H1 (cell line): ENCODE results near the gene MYPN. TPM values are rescaled to one million over a fixed set of nuclear protein-coding genes. Genes with fewer than 3 reads are reported as not detected.
A peak's percentile ranks its signal among the peaks of the same experiment; 100 is the strongest.

Experiments used
- CTCF ChIA-PET: fragments of 300-600 bp; sonication (Branson Sonifier 250); formaldehyde crosslinking; loops from one replicate; lab custom pipeline; 2021; ENCODE audit not compliant: partially characterized antibody; lab: Charles Lee
- POLR2A ChIA-PET: fragments of 300-600 bp; sonication (Branson Sonifier 250); formaldehyde crosslinking; loops from one replicate; lab custom pipeline; 2021; ENCODE audit warnings: inconsistent platforms; ENCODE audit not compliant: partially characterized antibody; lab: Charles Lee
- DNase-seq, 2 experiments: peaks; one replicate each; pipeline versions ENCODE4 v3.0.0 to v3.0.0-alpha.2; 2010 to 2022; ENCODE audit warnings: low spot score in 2 of 2, low read depth in 1 of 2, mixed read lengths in 1 of 2
- FAIRE-seq: peaks from 2 replicates; lab custom pipeline; 2011; peaks lifted over from hg19 to GRCh38; lab: Jason Lieb, UNC
- H2AFZ ChIP-seq: 2 replicates; pipeline ENCODE4 v1.8.1; 2012; ENCODE audit warnings: low read length, inconsistent platforms
- H2AK5ac ChIP-seq: 2 replicates; pipeline ENCODE4 v1.6.1; 2013; ENCODE audit warnings: low read depth, low read length
- H2BK120ac ChIP-seq: replicated peaks from 2 replicates; pipeline ENCODE3; 2013; ENCODE audit warnings: low read depth, low read length, inconsistent platforms
- H2BK12ac ChIP-seq: 2 replicates; pipeline ENCODE4 v1.6.1; 2013; ENCODE audit warnings: low read depth, low read length
- H2BK15ac ChIP-seq: 2 replicates; pipeline ENCODE4 v1.6.1; 2013; ENCODE audit warnings: low read length
- H2BK20ac ChIP-seq: 2 replicates; pipeline ENCODE4 v1.6.1; 2013; ENCODE audit warnings: low read length
- H2BK5ac ChIP-seq: 2 replicates; pipeline ENCODE4 v1.6.1; 2013; ENCODE audit warnings: low read depth, low read length
- H3K14ac ChIP-seq: 2 replicates; pipeline ENCODE4 v1.6.1; 2013; ENCODE audit warnings: inconsistent platforms; ENCODE audit not compliant: insufficient read length
- H3K18ac ChIP-seq: 2 replicates; pipeline ENCODE4 v1.6.1; 2013; ENCODE audit warnings: low read length; ENCODE audit errors: extremely low read depth
- H3K23ac ChIP-seq: 2 replicates; pipeline ENCODE4 v1.6.1; 2013; ENCODE audit warnings: inconsistent platforms; ENCODE audit not compliant: insufficient read length
- H3K23me2 ChIP-seq: 2 replicates; pipeline ENCODE4 v1.6.1; 2013; ENCODE audit warnings: low read depth, low read length
- H3K27ac ChIP-seq: 2 replicates; pipeline ENCODE4 v1.6.1; 2011; ENCODE audit warnings: low read depth, low read length, inconsistent platforms
- H3K27me3 ChIP-seq, 4 experiments: replicated peaks in 1 of 4; 1 replicate in 1 of 4; 2 replicates in 3 of 4; pipeline versions ENCODE4 v1.6.1 to v1.8.1; 2011 to 2013; ENCODE audit warnings: low read length in 3 of 4, mild to moderate bottlenecking in 3 of 4, inconsistent platforms in 2 of 4, mixed read lengths in 2 of 4, moderate library complexity in 1 of 4; ENCODE audit not compliant: control insufficient read depth in 3 of 4, insufficient read depth in 3 of 4; ENCODE audit errors: extremely low read depth in 1 of 4
- H3K36me3 ChIP-seq, 4 experiments: 2 replicates each; pipeline versions ENCODE4 v1.6.1 to v1.8.1; 2011 to 2013; ENCODE audit warnings: mild to moderate bottlenecking in 4 of 4, low read length in 3 of 4, moderate library complexity in 2 of 4, control low read depth in 1 of 4, inconsistent platforms in 1 of 4; ENCODE audit not compliant: insufficient read depth in 4 of 4, control insufficient read depth in 2 of 4
- H3K4ac ChIP-seq: replicated peaks from 2 replicates; pipeline ENCODE3; 2013; ENCODE audit warnings: low read length, low read depth, mixed read lengths, inconsistent platforms; ENCODE audit not compliant: insufficient read length
- H3K4me1 ChIP-seq, 4 experiments: replicated peaks in 1 of 4; 1 replicate in 1 of 4; 2 replicates in 3 of 4; pipeline versions ENCODE4 v1.6.1 to v1.8.1; 2011 to 2013; ENCODE audit warnings: low read length in 3 of 4, inconsistent platforms in 2 of 4, mixed read lengths in 1 of 4; ENCODE audit not compliant: insufficient read depth in 4 of 4, control insufficient read depth in 3 of 4
- H3K4me2 ChIP-seq, 2 experiments: 2 replicates each; pipeline versions ENCODE4 v1.6.1 to v1.8.1; 2011 to 2013; ENCODE audit warnings: low read depth in 2 of 2, low read length in 2 of 2, control low read depth in 1 of 2, inconsistent platforms in 1 of 2, mild to moderate bottlenecking in 1 of 2; ENCODE audit not compliant: insufficient read depth in 1 of 2
- H3K4me3 ChIP-seq, 4 experiments: fragments of 200-600, 300-600 bp in 1 of 4; sonication (generic), shearing (Covaris generic), sonication (Bioruptor Twin) in 1 of 4; 2 replicates each; pipeline versions ENCODE4 v1.5.1 to v1.8.1; 2011 to 2016; ENCODE audit warnings: low read length in 4 of 4, low read depth in 3 of 4, control low read depth in 2 of 4, inconsistent platforms in 2 of 4, mild to moderate bottlenecking in 2 of 4, mixed read lengths in 1 of 4, moderate library complexity in 1 of 4; ENCODE audit not compliant: insufficient read depth in 2 of 4; ENCODE audit errors: extremely low read depth in 1 of 4
- H3K56ac ChIP-seq: replicated peaks from 2 replicates; pipeline ENCODE3; 2013; ENCODE audit warnings: low read depth, mild to moderate bottlenecking, mixed read lengths, low read length, inconsistent platforms; ENCODE audit not compliant: insufficient read length
- H3K79me1 ChIP-seq: 2 replicates; pipeline ENCODE4 v1.6.1; 2013; ENCODE audit warnings: low read depth, low read length, control low read depth
- H3K79me2 ChIP-seq, 2 experiments: 2 replicates each; pipeline versions ENCODE4 v1.6.1 to v1.8.1; 2012 to 2013; ENCODE audit warnings: low read length in 2 of 2, mild to moderate bottlenecking in 2 of 2, inconsistent platforms in 1 of 2; ENCODE audit not compliant: insufficient read depth in 2 of 2, control insufficient read depth in 1 of 2
- H3K9ac ChIP-seq, 4 experiments: replicated peaks in 1 of 4; 1 replicate in 1 of 4; 2 replicates in 3 of 4; pipeline versions ENCODE4 v1.6.1 to v1.8.1; 2011 to 2013; ENCODE audit warnings: low read depth in 3 of 4, low read length in 3 of 4, control low read depth in 2 of 4, mild to moderate bottlenecking in 2 of 4, moderate library complexity in 2 of 4, inconsistent platforms in 1 of 4; ENCODE audit errors: extremely low read depth in 1 of 4
- H3K9me3 ChIP-seq, 2 experiments: 2 replicates each; pipeline versions ENCODE4 v1.6.1 to v1.8.1; 2012 to 2013; ENCODE audit warnings: mild to moderate bottlenecking in 2 of 2, moderate library complexity in 2 of 2, control low read depth in 1 of 2, inconsistent platforms in 1 of 2, low read depth in 1 of 2, low read length in 1 of 2, mixed read lengths in 1 of 2; ENCODE audit not compliant: insufficient read depth in 2 of 2
- H4K20me1 ChIP-seq, 2 experiments: replicated peaks in 1 of 2; 2 replicates each; pipeline versions ENCODE3 to v1.8.1; 2011 to 2013; ENCODE audit warnings: inconsistent platforms in 2 of 2, low read length in 2 of 2, mild to moderate bottlenecking in 1 of 2; ENCODE audit not compliant: insufficient read depth in 2 of 2, control insufficient read depth in 1 of 2
- H4K5ac ChIP-seq: 2 replicates; pipeline ENCODE4 v1.6.1; 2013; ENCODE audit warnings: low read length, low read depth, mixed read lengths, inconsistent platforms; ENCODE audit not compliant: insufficient read length
- H4K8ac ChIP-seq: 2 replicates; pipeline ENCODE4 v1.8.0; 2013; ENCODE audit warnings: mild to moderate bottlenecking, moderate library complexity, low read length, inconsistent platforms; ENCODE audit not compliant: insufficient read depth; ENCODE audit errors: extremely low read depth
- H4K91ac ChIP-seq: replicated peaks from 2 replicates; pipeline ENCODE3; 2013; ENCODE audit warnings: low read length, mixed read lengths, inconsistent platforms; ENCODE audit not compliant: insufficient read length
- BACH1 ChIP-seq: IDR thresholded peaks from 2 replicates; pipeline ENCODE4 v1.6.1; 2012; ENCODE audit warnings: low read length, improper control_type of control experiment
- HDAC2 ChIP-seq, 2 experiments: fragments of 300-600 bp in 1 of 2; sonication (generic) in 1 of 2; IDR thresholded peaks; 2 replicates each; pipeline ENCODE4 v1.6.1; 2011 to 2012; ENCODE audit warnings: low read depth in 2 of 2, low read length in 2 of 2, mild to moderate bottlenecking in 2 of 2, moderate library complexity in 2 of 2, borderline replicate concordance in 1 of 2, inconsistent platforms in 1 of 2
- KDM5A ChIP-seq: fragments of 200-600 bp; IDR thresholded peaks from 2 replicates; pipeline ENCODE4 v1.7.1; 2012; ENCODE audit warnings: mild to moderate bottlenecking, low read length, inconsistent platforms, mixed read lengths
- MAFK ChIP-seq: IDR thresholded peaks from 2 replicates; pipeline ENCODE4 v1.6.1; 2012; ENCODE audit warnings: low read depth, mild to moderate bottlenecking, improper control_type of control experiment, low read length
- RNF2 ChIP-seq: fragments of 200-900, 300-1000 bp; sonication (generic); IDR thresholded peaks from 2 replicates; pipeline ENCODE4 v1.7.1; 2016; ENCODE audit warnings: borderline replicate concordance, low read depth, mild to moderate bottlenecking, antibody characterized with exemption, low read length; ENCODE audit not compliant: poor library complexity, severe bottlenecking; ENCODE audit errors: missing control alignments
- YY1 ChIP-seq: IDR thresholded peaks from 2 replicates; pipeline ENCODE4 v1.6.1; 2011; ENCODE audit warnings: low read depth, mild to moderate bottlenecking, low read length
- WGBS, 2 experiments: shearing (Covaris generic) in 1 of 2; methylation state at CpG; one replicate each; pipeline versions ENCODE4 v1.1.6 to v1.1.7; 2013 to 2015; ENCODE audit warnings: low lambda C conversion rate in 2 of 2, mixed read lengths in 2 of 2, inconsistent platforms in 1 of 2, low coverage in 1 of 2, missing lambda C conversion rate in 1 of 2; ENCODE audit not compliant: insufficient replicate concordance in 2 of 2, insufficient coverage in 1 of 2, insufficient read length in 1 of 2; ENCODE audit errors: extremely low coverage in 1 of 2, missing lambda C conversion rate in 1 of 2; 5-methylcytosine and 5-hydroxymethylcytosine counted together
- polyA plus RNA-seq, 7 experiments: library from polyadenylated mRNA; depleted of rRNA in 3 of 7; stranded (reverse) in 5 of 7; unstranded in 2 of 7; fragments of >200 nt in 5 of 7; fragments of 200-250 nt in 2 of 7; gene quantifications; 1 replicate in 5 of 7; 2 replicates in 1 of 7; 4 replicates in 1 of 7; pipeline versions ENCODE4 v1.2.1 to v1.2.3, GENCODE V29; 2011 to 2013; ENCODE audit warnings: missing spikeins in 2 of 7, mixed read lengths in 2 of 7
- total RNA-seq: library from RNA; stranded (reverse); fragmentation: NEBNext Ultra II Directional; extraction: Animal tissue kit (Norgen Biotek cat#: 25700); gene quantifications from 2 replicates; pipeline ENCODE4 v1.2.1, GENCODE V29; 2021

Gene MYPN
- total and polyA plus RNA-seq, 2 of the 8 experiments (the other 6 are each of a cell fraction or from before 2014, with no cell fraction given) = not detected

DNA sequence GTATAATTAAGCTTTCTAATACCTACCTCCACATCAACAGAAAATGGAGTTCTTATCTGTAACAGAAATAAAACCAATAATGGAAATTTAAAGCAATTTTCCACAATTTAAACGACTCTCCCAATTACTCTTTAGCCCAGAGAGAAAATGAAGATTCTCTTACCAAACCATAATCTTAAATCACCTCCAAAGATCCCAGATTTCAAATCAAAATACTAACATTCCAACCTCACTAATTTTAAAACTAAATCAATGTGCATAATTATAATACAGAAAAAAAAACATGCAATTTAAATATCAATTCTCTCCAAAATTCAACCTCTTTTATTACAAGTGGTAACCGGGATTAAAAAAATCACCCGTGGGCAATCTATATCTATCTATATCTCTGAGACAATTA is 35.7 kb upstream of the MYPN start:
- Histone ChIP-seq H3K4me2 (peak overlapping the region; percentile 65 to 68), H2BK12ac (no peak overlapping the region)
- WGBS, 2 experiments = 16% methylated on average over 3 of the region's 3 CpGs; no CpG with 5 or more reads in 1 of the 2 experiments
- TF ChIP-seq KDM5A = no peak
- no peak for TF ChIP-seq HDAC2 (IDR thresholded peaks at IDR 0.05; ENCODE audit: borderline replicate concordance in 1 of 2, low read depth in 2 of 2, low read length in 2 of 2)
- no peak for TF ChIP-seq RNF2
- no peak for TF ChIP-seq MAFK
- no peak for TF ChIP-seq YY1
- no peak for TF ChIP-seq BACH1

More for the DNA sequence above, 35.7 kb upstream of the MYPN start:
- Histone ChIP-seq H4K8ac (no peak overlapping the region), H4K5ac (no peak overlapping the region), H3K4ac (no peak overlapping the region), H3K79me1 (peaks cover 3% of the 10 kb centered on the region), H4K91ac (no peak overlapping the region), H3K4me1 (peaks cover 0 to 10% (median 2%) of the 10 kb centered on the region in 4 experiments; a peak in 2 of 7 replicates), H3K23me2 (peaks cover 4% of the 10 kb centered on the region), H3K36me3 (peaks cover 0 to 32% (median 0%) of the 10 kb centered on the region in 4 experiments; a peak in 3 of 8 replicates), H3K18ac (no peak overlapping the region), H3K27me3 (no peaks in the 10 kb centered on the region), H3K27ac (no peak overlapping the region), H2AFZ (no peak overlapping the region), H3K9me3 (no peaks in the 10 kb centered on the region), H2BK120ac (no peak overlapping the region), H2BK20ac (no peak overlapping the region), H3K4me3 (peak overlapping the region; percentile 78 to 92 (median 87)), H3K23ac (no peak overlapping the region), H4K20me1 (peaks cover 0 to 3% of the 10 kb centered on the region in 2 experiments), H2AK5ac (no peak overlapping the region), H3K56ac (no peak overlapping the region), H3K79me2 (peaks cover 0 to 55% of the 10 kb centered on the region in 2 experiments; a peak in 3 of 4 replicates), H2BK5ac (no peak overlapping the region), H3K14ac (no peak overlapping the region), H2BK15ac (no peak overlapping the region), H3K9ac (peak overlapping the region in 1 of 4 experiments; percentile 79; a peak in 2 of 7 replicates)
- DNase-seq (no peak), FAIRE-seq (no peak)
- ChIA-PET CTCF (no interaction called here), POLR2A (no interaction called here)
